D341Med (cell line): ENCODE results near the gene TTC13.
"Not testable (repeated sequence)": the region's sequence is repeated elsewhere in the genome, so short reads cannot be mapped to it uniquely, and the experiment has no call there.

Source experiments
- DNase-seq: peaks from one replicate; pipeline ENCODE4 v3.0.0; 2012; ENCODE audit warnings: low spot score

The TTC13 gene

GRCh38 chr1:230986976-230987375, 8.3 kb upstream of the TTC13 start:
- DNase-seq, result no peak

- DNase-seq, result no peak
These were observed 7.0 kb upstream of the TTC13 start for GRCh38 chr1:230985711-230986110.

GRCh38 chr1:230984622-230985515, 6.2 kb upstream of the TTC13 start:
- not testable (repeated sequence) for DNase-seq

GRCh38 chr1:230983811-230984210, 5.2 kb upstream of the TTC13 start:
- no peak for DNase-seq

- no peak for DNase-seq
These were observed 4.0 kb upstream of the TTC13 start for GRCh38 chr1:230982696-230983095.

GRCh38 chr1:230979952-230980351, 1.3 kb upstream of the TTC13 start:
- no peak for DNase-seq

GRCh38 chr1:230979389-230979716, 692 bp upstream of the TTC13 start:
- DNase-seq, result no peak

GRCh38 chr1:230977761-230978490, 735 bp downstream of the TTC13 start:
- peak; percentile 81 for DNase-seq

- no peak for DNase-seq
These were observed 1.6 kb downstream of the TTC13 start for GRCh38 chr1:230976825-230977747.

- DNase-seq, result no peak
These were observed 2.3 kb downstream of the TTC13 start for GRCh38 chr1:230976360-230976759.

GRCh38 chr1:230975636-230976035, 3.0 kb downstream of the TTC13 start:
- no peak for DNase-seq

GRCh38 chr1:230972855-230973271, 5.8 kb downstream of the TTC13 start:
- DNase-seq, result no peak

GRCh38 chr1:230971771-230972170, 6.9 kb downstream of the TTC13 start:
- no peak for DNase-seq

GRCh38 chr1:230970432-230970831, 8.2 kb downstream of the TTC13 start:
- no peak for DNase-seq

- no peak for DNase-seq
These were observed 12.2 kb downstream of the TTC13 start for GRCh38 chr1:230966358-230966873.

- no peak for DNase-seq
These were observed 13.1 kb downstream of the TTC13 start for GRCh38 chr1:230965535-230965934.

- DNase-seq, result no peak
These were observed 13.8 kb downstream of the TTC13 start for GRCh38 chr1:230964896-230965295.

- no peak for DNase-seq
These were observed 20.3 kb downstream of the TTC13 start for GRCh38 chr1:230958370-230958769.

- no peak for DNase-seq
These were observed 21.1 kb downstream of the TTC13 start for GRCh38 chr1:230957580-230957989.

- DNase-seq, result no peak
These were observed 28.3 kb downstream of the TTC13 start for GRCh38 chr1:230950404-230950803.

GRCh38 chr1:230948903-230949302, 29.8 kb downstream of the TTC13 start:
- DNase-seq, result no peak

- DNase-seq, result no peak
These were observed 30.4 kb downstream of the TTC13 start for GRCh38 chr1:230948301-230948700.
